Glutamatergic neuron (in vitro differentiated cells): Measurements from ENCODE around the gene SERPINA6. TPM values are rescaled to one million over a fixed set of nuclear protein-coding genes. Genes with fewer than 3 reads are reported as not detected.
"Not testable (repeated sequence)": the region's sequence is repeated elsewhere in the genome, so short reads cannot be mapped to it uniquely, and the experiment has no call there.

Experiments used
- DNase-seq: peaks from one replicate; pipeline ENCODE4 v3.0.0; 2022
- H3K27ac Mint-ChIP-seq: one replicate; pipeline ENCODE4 v1.8.0; 2020; ENCODE audit warnings: mild to moderate bottlenecking, mixed read lengths, inconsistent platforms; ENCODE audit not compliant: unreplicated experiment
- H3K27me3 Mint-ChIP-seq: one replicate; pipeline ENCODE4 v1.8.0; 2020; ENCODE audit warnings: mild to moderate bottlenecking, moderate library complexity, mixed read lengths, inconsistent platforms; ENCODE audit not compliant: unreplicated experiment
- H3K36me3 Mint-ChIP-seq: one replicate; pipeline ENCODE4 v1.8.0; 2020; ENCODE audit warnings: mild to moderate bottlenecking, mixed read lengths, inconsistent platforms; ENCODE audit not compliant: unreplicated experiment
- H3K4me1 Mint-ChIP-seq: one replicate; pipeline ENCODE4 v1.8.0; 2020; ENCODE audit warnings: mild to moderate bottlenecking, low read depth, mixed read lengths, inconsistent platforms; ENCODE audit not compliant: unreplicated experiment
- H3K4me3 Mint-ChIP-seq: one replicate; pipeline ENCODE4 v1.8.0; 2020; ENCODE audit warnings: mild to moderate bottlenecking, mixed read lengths, inconsistent platforms; ENCODE audit not compliant: unreplicated experiment
- H3K9me3 Mint-ChIP-seq: one replicate; pipeline ENCODE4 v1.8.0; 2020; ENCODE audit warnings: mild to moderate bottlenecking, moderate library complexity, mixed read lengths, inconsistent platforms; ENCODE audit not compliant: unreplicated experiment
- total RNA-seq: library from RNA; stranded (reverse); fragmentation: NEBNext Ultra II Directional; extraction: Animal tissue kit (Norgen Biotek cat#: 25700); gene quantifications from one replicate; pipeline ENCODE4 v1.2.1, GENCODE V29; 2021; ENCODE audit not compliant: unreplicated experiment
- TF ChIP-seq, protein P1 (sequence below): fragments of 200-600 bp; sonication (generic); IDR thresholded peaks from one replicate; pipeline ENCODE4 v1.5.0; 2021; ENCODE audit not compliant: partially characterized antibody, unreplicated experiment

SERPINA6 gene
- total RNA-seq, 1 donor from 2014 or later = not detected

DNA sequence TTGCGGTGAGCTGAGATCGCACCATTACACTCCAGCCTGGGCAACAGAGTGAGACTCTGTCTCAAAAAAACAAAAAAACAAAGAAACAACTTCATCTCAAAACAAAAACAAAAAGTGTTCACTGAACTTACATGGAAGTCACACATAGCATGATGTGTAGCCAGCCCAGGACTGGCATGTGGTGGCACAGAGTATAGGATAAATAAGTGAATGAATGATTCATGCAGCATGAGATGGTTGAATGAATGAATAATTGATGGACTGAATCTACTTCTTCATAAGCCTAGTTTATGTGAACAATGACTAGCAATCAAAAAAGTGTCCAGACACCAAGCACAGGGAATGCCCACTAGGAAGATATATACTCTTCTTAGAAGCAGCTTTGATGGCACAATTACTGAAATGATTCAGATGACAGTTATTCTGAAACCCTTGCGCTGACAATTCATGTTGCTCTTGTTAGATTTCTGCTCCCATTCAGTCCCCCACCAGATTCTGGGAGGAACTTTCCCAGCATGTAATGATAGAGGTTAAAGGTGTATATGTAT lies 31.6 kb upstream of the SERPINA6 start:
- Mint-ChIP-seq H3K27ac (no peak overlapping the region), H3K9me3 (no peaks in the 10 kb centered on the region), H3K4me1 (peaks cover 4% of the 10 kb centered on the region), H3K27me3 (peaks cover 1% of the 10 kb centered on the region), H3K4me3 (no peak overlapping the region), H3K36me3 (peaks cover 5% of the 10 kb centered on the region)
- no peak for DNase-seq
- TF ChIP-seq, protein P1, sequence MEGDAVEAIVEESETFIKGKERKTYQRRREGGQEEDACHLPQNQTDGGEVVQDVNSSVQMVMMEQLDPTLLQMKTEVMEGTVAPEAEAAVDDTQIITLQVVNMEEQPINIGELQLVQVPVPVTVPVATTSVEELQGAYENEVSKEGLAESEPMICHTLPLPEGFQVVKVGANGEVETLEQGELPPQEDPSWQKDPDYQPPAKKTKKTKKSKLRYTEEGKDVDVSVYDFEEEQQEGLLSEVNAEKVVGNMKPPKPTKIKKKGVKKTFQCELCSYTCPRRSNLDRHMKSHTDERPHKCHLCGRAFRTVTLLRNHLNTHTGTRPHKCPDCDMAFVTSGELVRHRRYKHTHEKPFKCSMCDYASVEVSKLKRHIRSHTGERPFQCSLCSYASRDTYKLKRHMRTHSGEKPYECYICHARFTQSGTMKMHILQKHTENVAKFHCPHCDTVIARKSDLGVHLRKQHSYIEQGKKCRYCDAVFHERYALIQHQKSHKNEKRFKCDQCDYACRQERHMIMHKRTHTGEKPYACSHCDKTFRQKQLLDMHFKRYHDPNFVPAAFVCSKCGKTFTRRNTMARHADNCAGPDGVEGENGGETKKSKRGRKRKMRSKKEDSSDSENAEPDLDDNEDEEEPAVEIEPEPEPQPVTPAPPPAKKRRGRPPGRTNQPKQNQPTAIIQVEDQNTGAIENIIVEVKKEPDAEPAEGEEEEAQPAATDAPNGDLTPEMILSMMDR = no peak

DNA sequence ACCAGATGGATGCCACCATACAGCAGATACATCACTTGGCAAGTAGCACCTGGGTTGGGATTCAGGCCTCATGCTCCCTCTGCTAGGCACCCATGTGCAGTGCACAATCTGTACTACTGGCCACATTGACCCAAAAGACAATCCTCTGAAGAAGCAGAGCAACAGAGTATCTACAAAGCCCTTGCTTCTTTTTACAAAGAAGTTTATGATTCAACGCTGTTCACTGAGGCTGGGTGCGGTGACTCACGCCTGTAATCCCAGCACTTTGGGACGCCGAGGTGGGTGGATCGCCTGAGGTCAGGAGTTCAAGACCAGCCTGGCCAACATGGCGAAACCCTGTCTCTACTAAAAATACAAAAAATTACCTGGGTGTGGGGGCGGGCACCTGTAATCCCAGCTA lies 31.1 kb upstream of the SERPINA6 start:
- H3K4me3 Mint-ChIP-seq, H3K4me1 Mint-ChIP-seq, DNase-seq, H3K27me3 Mint-ChIP-seq, H3K9me3 Mint-ChIP-seq, H3K36me3 Mint-ChIP-seq, H3K27ac Mint-ChIP-seq: not testable (repeated sequence)

DNA sequence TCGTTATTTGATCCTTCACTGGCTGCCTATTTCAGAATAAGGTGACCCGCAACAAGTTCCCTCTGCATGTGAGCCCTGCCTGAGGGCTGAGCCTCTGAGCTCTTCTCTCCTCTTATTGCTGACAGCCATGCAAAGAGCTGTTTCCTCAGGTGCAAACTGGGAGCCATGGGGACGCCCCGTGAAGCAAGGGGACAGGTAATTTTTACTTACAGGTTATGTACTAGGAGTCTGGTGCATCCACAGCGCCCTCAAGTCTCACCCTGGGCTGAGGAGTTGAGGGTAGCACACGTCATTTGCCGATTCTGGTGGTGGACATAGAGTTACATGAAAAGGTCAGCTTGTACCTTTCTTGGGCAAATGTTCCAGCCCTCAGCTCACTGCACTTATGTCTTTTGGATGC lies 26.1 kb upstream of the SERPINA6 start:
- TF ChIP-seq, protein P1 = no peak
- H3K36me3 Mint-ChIP-seq = peaks cover 5% of the 10 kb centered on the region
- no peak overlapping the region for H3K27ac Mint-ChIP-seq
- no peaks in the 10 kb centered on the region for H3K4me1 Mint-ChIP-seq
- H3K9me3 Mint-ChIP-seq = no peaks in the 10 kb centered on the region
- peaks cover 1% of the 10 kb centered on the region for H3K27me3 Mint-ChIP-seq
- DNase-seq = no peak
- no peak overlapping the region for H3K4me3 Mint-ChIP-seq

- no peaks in the 10 kb centered on the region for H3K9me3 Mint-ChIP-seq
- TF ChIP-seq, protein P1 = no peak
- H3K4me1 Mint-ChIP-seq = no peaks in the 10 kb centered on the region
- H3K36me3 Mint-ChIP-seq = peaks cover 5% of the 10 kb centered on the region
- H3K27ac Mint-ChIP-seq = no peak overlapping the region
- H3K4me3 Mint-ChIP-seq = no peak overlapping the region
- DNase-seq = no peak
- peaks cover 1% of the 10 kb centered on the region for H3K27me3 Mint-ChIP-seq
Measured at GRCh38 chr14:94348836-94349235, 25.7 kb upstream of the SERPINA6 start.

GRCh38 chr14:94346841-94347240 lies 23.7 kb upstream of the SERPINA6 start:
- Mint-ChIP-seq H3K9me3 (no peaks in the 10 kb centered on the region), H3K4me1 (no peaks in the 10 kb centered on the region), H3K27me3 (peaks cover 3% of the 10 kb centered on the region), H3K4me3 (no peak overlapping the region), H3K36me3 (no peaks in the 10 kb centered on the region), H3K27ac (no peak overlapping the region)
- TF ChIP-seq, protein P1 = no peak
- DNase-seq = no peak

GRCh38 chr14:94346065-94346786 lies 23.1 kb upstream of the SERPINA6 start:
- not testable (repeated sequence) for DNase-seq, H3K27ac Mint-ChIP-seq, H3K36me3 Mint-ChIP-seq, H3K4me1 Mint-ChIP-seq, H3K27me3 Mint-ChIP-seq, H3K4me3 Mint-ChIP-seq, H3K9me3 Mint-ChIP-seq
